KMS-11 (cell line): ENCODE measurements around the gene RIPK4.

Experiments
- H2AFZ ChIP-seq: fragments of 200-600 bp; sonication (generic); 2 replicates; pipeline ENCODE4 v1.6.1; 2016; ENCODE audit warnings: antibody characterized with exemption, mixed run types, low read depth
- H3K27ac ChIP-seq: fragments of 200-600 bp; sonication (generic); 2 replicates; pipeline ENCODE4 v1.6.1; 2016; ENCODE audit warnings: mild to moderate bottlenecking, mixed run types
- H3K27me3 ChIP-seq: fragments of 200-600 bp; sonication (generic); 2 replicates; pipeline ENCODE4 v1.6.1; 2017; ENCODE audit warnings: mild to moderate bottlenecking, low read depth, mixed run types, moderate library complexity; ENCODE audit not compliant: insufficient read depth
- H3K36me3 ChIP-seq: fragments of 200-600 bp; sonication (generic); 2 replicates; pipeline ENCODE4 v1.6.1; 2017; ENCODE audit warnings: mild to moderate bottlenecking, mixed run types; ENCODE audit not compliant: insufficient read depth
- H3K4me1 ChIP-seq: fragments of 200-600 bp; sonication (generic); 2 replicates; pipeline ENCODE4 v1.6.1; 2016; ENCODE audit warnings: mild to moderate bottlenecking, low read depth, mixed run types; ENCODE audit not compliant: poor library complexity, severe bottlenecking
- H3K4me2 ChIP-seq: fragments of 200-600 bp; sonication (generic); 2 replicates; pipeline ENCODE4 v1.7.0; 2016; ENCODE audit warnings: mild to moderate bottlenecking, mixed run types
- H3K4me3 ChIP-seq: fragments of 200-600 bp; sonication (generic); IDR thresholded peaks from 2 replicates; pipeline ENCODE4 v1.6.1; 2017; ENCODE audit warnings: low read depth, low read length, mixed read lengths; ENCODE audit not compliant: insufficient read depth
- H3K79me2 ChIP-seq: fragments of 200-600 bp; sonication (generic); 2 replicates; pipeline ENCODE4 v1.6.1; 2016; ENCODE audit warnings: low read depth, mixed run types; ENCODE audit not compliant: insufficient read depth
- H3K9ac ChIP-seq: fragments of 200-600 bp; sonication (generic); 2 replicates; pipeline ENCODE4 v1.6.1; 2016; ENCODE audit warnings: mild to moderate bottlenecking, mixed run types
- H4K20me1 ChIP-seq: fragments of 200-600 bp; sonication (generic); 2 replicates; pipeline ENCODE4 v1.6.1; 2016; ENCODE audit warnings: mild to moderate bottlenecking, mixed run types; ENCODE audit not compliant: insufficient read depth
- CTCF ChIP-seq: fragments of 200-600 bp; sonication (generic); conservative IDR thresholded peaks from 2 replicates; pipeline ENCODE4 v1.6.1; 2017; ENCODE audit warnings: low read depth, mild to moderate bottlenecking, antibody characterized with exemption, low read length, moderate library complexity, mixed read lengths

The RIPK4 gene

GRCh38 chr21:41727784-41728763, 38.8 kb downstream of the RIPK4 start:
- H3K4me2 ChIP-seq = no peak overlapping the region

GRCh38 chr21:41726970-41727783, 39.7 kb downstream of the RIPK4 start:
- no peaks in the 10 kb centered on the region for H3K79me2 ChIP-seq
- H2AFZ ChIP-seq = no peak overlapping the region
- no peaks in the 10 kb centered on the region for H4K20me1 ChIP-seq
- no peaks in the 10 kb centered on the region for H3K4me1 ChIP-seq
- TF ChIP-seq CTCF = no peak
- H3K4me3 ChIP-seq = no peak overlapping the region
- no peaks in the 10 kb centered on the region for H3K36me3 ChIP-seq
- peaks cover 35% of the 10 kb centered on the region for H3K27me3 ChIP-seq
- no peak overlapping the region for H3K27ac ChIP-seq
- H3K4me2 ChIP-seq = no peak overlapping the region
- H3K9ac ChIP-seq = no peak overlapping the region

More at GRCh38 chr21:41727784-41728763, 38.8 kb downstream of the RIPK4 start:
- no peaks in the 10 kb centered on the region for H3K4me1 ChIP-seq
- H3K79me2 ChIP-seq = no peaks in the 10 kb centered on the region
- H2AFZ ChIP-seq = no peak overlapping the region
- H3K27me3 ChIP-seq = peaks cover 33% of the 10 kb centered on the region
- H4K20me1 ChIP-seq = no peaks in the 10 kb centered on the region
- H3K27ac ChIP-seq = no peak overlapping the region
- no peak overlapping the region for H3K4me3 ChIP-seq
- no peak overlapping the region for H3K9ac ChIP-seq
- H3K36me3 ChIP-seq = no peaks in the 10 kb centered on the region
- no peak for TF ChIP-seq CTCF

GRCh38 chr21:41726630-41726969, 40.3 kb downstream of the RIPK4 start:
- H3K4me1 ChIP-seq = no peaks in the 10 kb centered on the region
- H3K27ac ChIP-seq = no peak overlapping the region
- H4K20me1 ChIP-seq = no peaks in the 10 kb centered on the region
- no peak overlapping the region for H3K9ac ChIP-seq
- peaks cover 35% of the 10 kb centered on the region for H3K27me3 ChIP-seq
- no peak for TF ChIP-seq CTCF
- no peaks in the 10 kb centered on the region for H3K79me2 ChIP-seq
- no peak overlapping the region for H2AFZ ChIP-seq
- no peak overlapping the region for H3K4me2 ChIP-seq
- no peaks in the 10 kb centered on the region for H3K36me3 ChIP-seq
- no peak overlapping the region for H3K4me3 ChIP-seq

- H3K9ac ChIP-seq = no peak overlapping the region
- no peaks in the 10 kb centered on the region for H3K4me1 ChIP-seq
- H4K20me1 ChIP-seq = no peaks in the 10 kb centered on the region
- H2AFZ ChIP-seq = no peak overlapping the region
- no peak overlapping the region for H3K4me2 ChIP-seq
- no peak overlapping the region for H3K4me3 ChIP-seq
- no peak for TF ChIP-seq CTCF
- no peaks in the 10 kb centered on the region for H3K36me3 ChIP-seq
- no peak overlapping the region for H3K27ac ChIP-seq
- peaks cover 35% of the 10 kb centered on the region for H3K27me3 ChIP-seq
- no peaks in the 10 kb centered on the region for H3K79me2 ChIP-seq
These were observed 40.7 kb downstream of the RIPK4 start for GRCh38 chr21:41726058-41726558.
